ENCODE results near the gene BRI3BP. TPM values are rescaled to one million over a fixed set of nuclear protein-coding genes. Genes with fewer than 3 reads are reported as not detected.
"Not testable (repeated sequence)": the region's sequence is repeated elsewhere in the genome, so short reads cannot be mapped to it uniquely, and the experiment has no call there.

BRI3BP gene
- total and polyA plus RNA-seq, 4 donors: 9.6 to 20.5 (median 12.8) TPM

GRCh38 chr12:125070112-125070511 lies 76.7 kb downstream of the BRI3BP start:
- peak in 2 of 6 donors; percentile 56 to 80 for DNase-seq (ENCODE audit: low read depth in 4 of 6, low spot score in 6 of 6)
- H3K4me1 ChIP-seq (ENCODE audit: control insufficient read depth, insufficient read depth, low read length): peaks cover 33% of the 10 kb centered on the region
- peaks cover 20% of the 10 kb centered on the region for H3K36me3 ChIP-seq (ENCODE audit: control insufficient read depth, insufficient read depth, low read length)
- no peaks in the 10 kb centered on the region for H3K27me3 ChIP-seq (ENCODE audit: control insufficient read depth, insufficient read depth, low read length)
- no peaks in the 10 kb centered on the region for H3K9me3 ChIP-seq (ENCODE audit: control insufficient read depth, insufficient read depth, low read length)
- WGBS (ENCODE audit: insufficient coverage): 64% methylated on average over 3 of the region's 6 CpGs
- H3K4me3 ChIP-seq (ENCODE audit: low read depth, low read length): no peak overlapping the region
- H3K27ac ChIP-seq (ENCODE audit: low read depth, low read length): no peak overlapping the region

- no peak overlapping the region for H3K27ac ChIP-seq (ENCODE audit: low read depth, low read length)
Measured at GRCh38 chr12:125070661-125071390, 77.4 kb downstream of the BRI3BP start.

GRCh38 chr12:125071456-125071855 lies 78.0 kb downstream of the BRI3BP start:
- 88% methylated on average over 11 of the region's 12 CpGs for WGBS (ENCODE audit: insufficient coverage)

More at GRCh38 chr12:125070661-125071390, 77.4 kb downstream of the BRI3BP start:
- Histone ChIP-seq H3K9me3 (ENCODE audit: control insufficient read depth, insufficient read depth, low read length) (no peaks in the 10 kb centered on the region), H3K36me3 (ENCODE audit: control insufficient read depth, insufficient read depth, low read length) (peaks cover 20% of the 10 kb centered on the region), H3K4me3 (ENCODE audit: low read depth, low read length) (no peak overlapping the region), H3K4me1 (ENCODE audit: control insufficient read depth, insufficient read depth, low read length) (peaks cover 31% of the 10 kb centered on the region), H3K27me3 (ENCODE audit: control insufficient read depth, insufficient read depth, low read length) (no peaks in the 10 kb centered on the region)
- 98% methylated on average over 5 of the region's 11 CpGs for WGBS (ENCODE audit: insufficient coverage)
- DNase-seq (ENCODE audit: low read depth in 4 of 6, low spot score in 6 of 6): no peak

GRCh38 chr12:125072496-125072895 lies 79.1 kb downstream of the BRI3BP start:
- Histone ChIP-seq H3K4me1 (ENCODE audit: control insufficient read depth, insufficient read depth, low read length) (peaks cover 17% of the 10 kb centered on the region), H3K4me3 (ENCODE audit: low read depth, low read length) (no peak overlapping the region), H3K27ac (ENCODE audit: low read depth, low read length) (no peak overlapping the region), H3K9me3 (ENCODE audit: control insufficient read depth, insufficient read depth, low read length) (no peaks in the 10 kb centered on the region), H3K36me3 (ENCODE audit: control insufficient read depth, insufficient read depth, low read length) (peaks cover 31% of the 10 kb centered on the region), H3K27me3 (ENCODE audit: control insufficient read depth, insufficient read depth, low read length) (no peaks in the 10 kb centered on the region)
- whole genome bisulfite sequencing (ENCODE audit: insufficient coverage): 90% methylated on average over 2 of the region's 2 CpGs
- DNase-seq (ENCODE audit: low read depth in 4 of 6, low spot score in 6 of 6): no peak

More at GRCh38 chr12:125071456-125071855, 78.0 kb downstream of the BRI3BP start:
- Histone ChIP-seq H3K4me3 (ENCODE audit: low read depth, low read length) (no peak overlapping the region), H3K36me3 (ENCODE audit: control insufficient read depth, insufficient read depth, low read length) (peaks cover 25% of the 10 kb centered on the region), H3K27me3 (ENCODE audit: control insufficient read depth, insufficient read depth, low read length) (no peaks in the 10 kb centered on the region), H3K9me3 (ENCODE audit: control insufficient read depth, insufficient read depth, low read length) (no peaks in the 10 kb centered on the region), H3K27ac (ENCODE audit: low read depth, low read length) (no peak overlapping the region), H3K4me1 (ENCODE audit: control insufficient read depth, insufficient read depth, low read length) (peaks cover 24% of the 10 kb centered on the region)
- DNase-seq (ENCODE audit: low read depth in 4 of 6, low spot score in 6 of 6): no peak

GRCh38 chr12:125074294-125074693 lies 80.8 kb downstream of the BRI3BP start:
- not testable (repeated sequence) for H3K4me1 ChIP-seq (ENCODE audit: control insufficient read depth, insufficient read depth, low read length); DNase-seq (ENCODE audit: low read depth in 4 of 6, low spot score in 6 of 6); H3K9me3 ChIP-seq (ENCODE audit: control insufficient read depth, insufficient read depth, low read length); H3K4me3 ChIP-seq (ENCODE audit: low read depth, low read length); H3K27ac ChIP-seq (ENCODE audit: low read depth, low read length); H3K27me3 ChIP-seq (ENCODE audit: control insufficient read depth, insufficient read depth, low read length)
- H3K36me3 ChIP-seq (ENCODE audit: control insufficient read depth, insufficient read depth, low read length): peaks cover 41% of the 10 kb centered on the region
- 86% methylated on average over 1 of the region's 2 CpGs for WGBS (ENCODE audit: insufficient coverage)

- Histone ChIP-seq H3K4me1 (ENCODE audit: control insufficient read depth, insufficient read depth, low read length) (no peaks in the 10 kb centered on the region), H3K4me3 (ENCODE audit: low read depth, low read length) (no peak overlapping the region), H3K36me3 (ENCODE audit: control insufficient read depth, insufficient read depth, low read length) (peaks cover 37% of the 10 kb centered on the region), H3K9me3 (ENCODE audit: control insufficient read depth, insufficient read depth, low read length) (no peaks in the 10 kb centered on the region), H3K27me3 (ENCODE audit: control insufficient read depth, insufficient read depth, low read length) (no peaks in the 10 kb centered on the region), H3K27ac (ENCODE audit: low read depth, low read length) (no peak overlapping the region)
- 94% methylated on average over 5 of the region's 6 CpGs for WGBS (ENCODE audit: insufficient coverage)
- DNase-seq (ENCODE audit: low read depth in 4 of 6, low spot score in 6 of 6): no peak
Measured at GRCh38 chr12:125076103-125076502, 82.7 kb downstream of the BRI3BP start.

- DNase-seq (ENCODE audit: low read depth in 4 of 6, low spot score in 6 of 6): no peak
- WGBS (ENCODE audit: insufficient coverage): 94% methylated on average over 10 of the region's 10 CpGs
- Histone ChIP-seq H3K27ac (ENCODE audit: low read depth, low read length) (no peak overlapping the region), H3K4me3 (ENCODE audit: low read depth, low read length) (no peak overlapping the region), H3K36me3 (ENCODE audit: control insufficient read depth, insufficient read depth, low read length) (peaks cover 42% of the 10 kb centered on the region), H3K4me1 (ENCODE audit: control insufficient read depth, insufficient read depth, low read length) (no peaks in the 10 kb centered on the region), H3K9me3 (ENCODE audit: control insufficient read depth, insufficient read depth, low read length) (no peaks in the 10 kb centered on the region), H3K27me3 (ENCODE audit: control insufficient read depth, insufficient read depth, low read length) (no peaks in the 10 kb centered on the region)
Measured at GRCh38 chr12:125079084-125079483, 85.6 kb downstream of the BRI3BP start.

GRCh38 chr12:125079648-125080645 lies 86.5 kb downstream of the BRI3BP start:
- 88% methylated on average over 11 of the region's 15 CpGs for WGBS (ENCODE audit: insufficient coverage)

More at GRCh38 chr12:125079648-125080645, 86.5 kb downstream of the BRI3BP start:
- H3K36me3 ChIP-seq (ENCODE audit: control insufficient read depth, insufficient read depth, low read length): peaks cover 49% of the 10 kb centered on the region
- peak overlapping the region; percentile 29 for H3K27ac ChIP-seq (ENCODE audit: low read depth, low read length)
- no peaks in the 10 kb centered on the region for H3K9me3 ChIP-seq (ENCODE audit: control insufficient read depth, insufficient read depth, low read length)
- H3K4me3 ChIP-seq (ENCODE audit: low read depth, low read length): no peak overlapping the region
- DNase-seq (ENCODE audit: low read depth in 4 of 6, low spot score in 6 of 6): no peak
- H3K27me3 ChIP-seq (ENCODE audit: control insufficient read depth, insufficient read depth, low read length): no peaks in the 10 kb centered on the region
- H3K4me1 ChIP-seq (ENCODE audit: control insufficient read depth, insufficient read depth, low read length): no peaks in the 10 kb centered on the region

Data from spinal cord (tissue), 10 donors.